GM23338 (cell line): ENCODE measurements around the gene TMEM236. TPM values are rescaled to one million over a fixed set of nuclear protein-coding genes. Genes with fewer than 3 reads are reported as not detected.

Experiments used
- ATAC-seq: fragments of 200-7000 bp; cut with Tn5 transposase; 3 replicates; pipeline ENCODE4 v1.9.1; 2020
- DNase-seq: peaks from one replicate; pipeline ENCODE4 v3.0.0-alpha.2; 2015; ENCODE audit warnings: low spot score
- H2AFZ ChIP-seq: fragments of 200-600 bp; sonication (generic); 2 replicates; pipeline ENCODE4 v1.8.0; 2016; ENCODE audit warnings: antibody characterized with exemption, mild to moderate bottlenecking, moderate library complexity
- H3F3A ChIP-seq: fragments of 200-600 bp; sonication (generic); replicated peaks from 2 replicates; pipeline ENCODE4 v1.8.0; 2017; ENCODE audit warnings: antibody characterized with exemption, mixed run types, low read depth
- H3K27ac ChIP-seq: fragments of 200-600 bp; sonication (generic); 2 replicates; pipeline ENCODE4 v1.6.1; 2016; ENCODE audit warnings: low read depth
- H3K27me3 ChIP-seq: fragments of 200-600 bp; sonication (generic); 2 replicates; pipeline ENCODE4 v1.8.0; 2016; ENCODE audit warnings: mild to moderate bottlenecking, mixed run types, moderate library complexity; ENCODE audit not compliant: insufficient read depth
- H3K36me3 ChIP-seq: fragments of 200-600 bp; sonication (generic); 2 replicates; pipeline ENCODE4 v1.8.0; 2016; ENCODE audit warnings: mild to moderate bottlenecking; ENCODE audit not compliant: insufficient read depth
- H3K4me1 ChIP-seq: fragments of 200-600 bp; sonication (generic); 2 replicates; pipeline ENCODE4 v1.8.0; 2016; ENCODE audit warnings: mild to moderate bottlenecking, moderate library complexity; ENCODE audit not compliant: insufficient read depth
- H3K4me2 ChIP-seq: fragments of 200-600 bp; sonication (generic); 2 replicates; pipeline ENCODE4 v1.7.1; 2017; ENCODE audit warnings: mixed run types
- H3K4me3 ChIP-seq: fragments of 200-600 bp; sonication (generic); 2 replicates; pipeline ENCODE4 v1.6.1; 2016; ENCODE audit warnings: mixed run types
- H3K79me2 ChIP-seq: fragments of 200-600 bp; sonication (generic); replicated peaks from 2 replicates; pipeline ENCODE4 v1.8.0; 2017; ENCODE audit warnings: mild to moderate bottlenecking; ENCODE audit not compliant: insufficient read depth
- H3K9me2 ChIP-seq: fragments of 200-600 bp; sonication (generic); 2 replicates; pipeline ENCODE4 v1.8.0; 2017; ENCODE audit not compliant: insufficient read depth
- H4K20me1 ChIP-seq: fragments of 200-600 bp; sonication (generic); replicated peaks from 2 replicates; pipeline ENCODE4 v1.8.0; 2017; ENCODE audit warnings: mild to moderate bottlenecking; ENCODE audit not compliant: insufficient read depth
- H3K27ac Mint-ChIP-seq: 2 replicates; pipeline ENCODE4 v1.8.0; 2020; ENCODE audit warnings: inconsistent platforms, mild to moderate bottlenecking, moderate library complexity, mixed read lengths
- H3K27me3 Mint-ChIP-seq: 3 replicates; pipeline ENCODE4 v1.8.0; 2022; ENCODE audit warnings: low read depth, mild to moderate bottlenecking, moderate library complexity, mixed read lengths, inconsistent platforms; ENCODE audit not compliant: insufficient read depth, poor library complexity
- H3K36me3 Mint-ChIP-seq: 3 replicates; pipeline ENCODE4 v1.8.0; 2021; ENCODE audit warnings: low read depth, mild to moderate bottlenecking, inconsistent platforms, moderate library complexity, mixed read lengths
- H3K4me1 Mint-ChIP-seq: 3 replicates; pipeline ENCODE4 v1.8.0; 2020; ENCODE audit warnings: mild to moderate bottlenecking, inconsistent platforms, mixed read lengths
- H3K4me3 Mint-ChIP-seq: 3 replicates; pipeline ENCODE4 v1.8.0; 2021; ENCODE audit warnings: moderate library complexity, mild to moderate bottlenecking, inconsistent platforms, mixed read lengths
- H3K9me3 Mint-ChIP-seq: 3 replicates; pipeline ENCODE4 v1.8.0; 2020; ENCODE audit warnings: moderate library complexity, mild to moderate bottlenecking, inconsistent platforms, mixed read lengths
- CREB1 ChIP-seq: fragments of 250-450 bp; sonication (Bioruptor Pico); IDR thresholded peaks from 2 replicates; pipeline ENCODE4 v1.5.0; 2020; ENCODE audit warnings: low read depth, mild to moderate bottlenecking, moderate library complexity
- EZH2 ChIP-seq: fragments of 200-600 bp; sonication (generic); IDR thresholded peaks from one replicate; pipeline ENCODE4 v1.8.0; 2017; ENCODE audit warnings: antibody characterized with exemption, mild to moderate bottlenecking, low read depth; ENCODE audit not compliant: unreplicated experiment
- EZH2phosphoT487 ChIP-seq: fragments of 200-600 bp; sonication (generic); IDR thresholded peaks from one replicate; pipeline ENCODE4 v1.8.1; 2018; ENCODE audit warnings: antibody characterized with exemption; ENCODE audit not compliant: unreplicated experiment
- JUNB ChIP-seq: IDR thresholded peaks from one replicate; pipeline ENCODE4 v1.6.1; 2016; ENCODE audit warnings: antibody characterized with exemption; ENCODE audit not compliant: unreplicated experiment
- NANOG ChIP-seq: IDR thresholded peaks from 2 replicates; pipeline ENCODE4 v1.6.1; 2016; ENCODE audit warnings: antibody characterized with exemption, borderline replicate concordance
- POLR2AphosphoS5 ChIP-seq: IDR thresholded peaks from 2 replicates; pipeline ENCODE4 v1.6.1; 2016; ENCODE audit warnings: antibody characterized with exemption, low read depth
- STAT1 ChIP-seq: IDR thresholded peaks from one replicate; pipeline ENCODE4 v1.6.1; 2016; ENCODE audit warnings: antibody characterized with exemption; ENCODE audit not compliant: unreplicated experiment
- ZNF114 ChIP-seq: fragments of 250-450 bp; sonication (Bioruptor Pico); IDR thresholded peaks from 2 replicates; pipeline ENCODE4 v1.5.0; 2020; ENCODE audit warnings: mild to moderate bottlenecking, moderate library complexity
- ZNF331 ChIP-seq: fragments of 250-450 bp; sonication (Bioruptor Pico); IDR thresholded peaks from 2 replicates; pipeline ENCODE4 v1.5.0; 2020; ENCODE audit warnings: low read depth, mild to moderate bottlenecking, moderate library complexity
- long read RNA-seq: library from polyadenylated mRNA; unstranded; transcript quantifications from one replicate; pipeline ENCODE4 v2.0.0, GENCODE V29; 2020; ENCODE audit not compliant: unreplicated experiment
- polyA plus RNA-seq: library from polyadenylated mRNA; unstranded; fragments of >200 nt; fragmentation: Nextera tagmentation; extraction: Ambion mirVana; gene quantifications from 2 replicates; pipeline ENCODE4 v1.2.1, GENCODE V29; 2016
- total RNA-seq: library from RNA; depleted of rRNA; stranded (reverse); fragments of >200 nt; shearing (Covaris generic); gene quantifications from 2 replicates; pipeline ENCODE4 v1.2.3, GENCODE V29; 2014; rRNA removed
- TF ChIP-seq, protein P1 (sequence below): fragments of 250-450 bp; sonication (Bioruptor Pico); IDR thresholded peaks from 2 replicates; pipeline ENCODE4 v1.5.0; 2020; ENCODE audit warnings: mild to moderate bottlenecking, moderate library complexity
- TF ChIP-seq, protein P2 (sequence below): IDR thresholded peaks from 2 replicates; pipeline ENCODE4 v1.6.1; 2016; ENCODE audit warnings: antibody characterized with exemption
- TF ChIP-seq, protein P3 (sequence below): IDR thresholded peaks from one replicate; pipeline ENCODE4 v1.6.1; 2018; ENCODE audit warnings: antibody characterized with exemption; ENCODE audit not compliant: unreplicated experiment
- TF ChIP-seq, protein P4 (sequence below), 2 experiments: fragments of 200-600 bp in 1 of 2; sonication (generic) in 1 of 2; conservative IDR thresholded peaks; 2 replicates each; pipeline versions ENCODE4 v1.5.1 to v1.6.1; 2016 to 2017; ENCODE audit warnings: antibody characterized with exemption in 2 of 2, low read depth in 2 of 2, mild to moderate bottlenecking in 2 of 2, moderate library complexity in 1 of 2

Gene TMEM236, protein sequence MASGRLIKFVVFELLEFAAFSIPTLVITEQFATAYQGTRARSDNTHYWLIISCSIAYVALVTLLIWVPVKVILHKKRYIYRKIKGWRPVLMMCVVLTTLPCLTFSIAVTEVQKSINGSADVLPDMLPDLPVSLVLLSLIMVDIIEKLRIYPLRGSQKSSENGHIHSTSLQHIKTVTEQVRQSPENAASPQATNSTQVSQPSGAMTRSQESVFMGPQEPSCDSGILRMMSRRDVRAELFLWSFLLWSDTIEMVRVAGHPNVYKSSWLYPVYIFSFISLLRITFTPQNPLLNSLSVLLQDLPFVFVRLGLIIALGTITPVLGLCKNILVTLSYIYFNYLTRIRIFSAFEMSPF
- total RNA-seq (0.03 and 0.04 TPM in 2 replicates), polyA plus RNA-seq (0.03 and 0.05 TPM in 2 replicates)
- long read RNA-seq, result 0 reads

DNA sequence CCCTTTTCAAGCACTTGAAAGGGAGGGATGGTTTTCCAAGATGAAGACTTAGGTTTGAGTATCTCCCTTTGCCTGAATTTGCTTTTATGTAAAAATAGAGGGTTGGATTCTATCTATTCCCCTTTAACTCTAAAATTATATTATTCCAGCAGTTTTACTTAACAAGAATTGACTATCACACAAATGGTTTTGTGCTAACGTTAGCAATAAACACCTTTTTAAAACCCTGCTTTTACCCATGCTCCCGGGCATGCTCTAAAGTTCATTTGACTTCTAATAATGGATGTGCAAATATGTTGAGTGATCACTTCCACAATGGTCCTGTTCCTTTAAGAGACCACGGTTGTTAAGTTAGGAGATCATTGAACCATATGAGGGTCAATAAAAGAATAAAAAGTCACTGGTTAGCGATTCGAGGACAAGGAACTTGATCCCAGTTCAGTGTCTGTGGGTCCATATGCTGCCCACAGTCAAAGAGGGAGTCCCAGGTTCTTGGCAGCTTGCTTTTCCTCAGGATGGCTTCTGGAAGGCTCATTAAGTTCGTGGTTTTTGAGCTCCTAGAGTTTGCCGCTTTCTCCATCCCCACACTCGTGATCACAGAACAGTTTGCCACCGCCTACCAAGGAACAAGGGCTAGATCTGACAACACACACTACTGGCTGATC is at the start of gene TMEM236:
Gene TMEM236, plus strand, starts transcription at position 421 of the 665 bp plus-strand sequence. Its CDS starts 95 bp downstream, at position 516.
- H3F3A ChIP-seq, result no peaks in the 10 kb centered on the region
- no peaks in the 10 kb centered on the region for H3K4me1 ChIP-seq
- no peak within 1 kb of the TSS for H3K4me3 ChIP-seq
- no peaks in the 10 kb centered on the region for H3K36me3 Mint-ChIP-seq
- no peaks in the 10 kb centered on the region for H3K9me3 Mint-ChIP-seq
- no peaks in the 10 kb centered on the region for H3K79me2 ChIP-seq
- no peak within 1 kb of the TSS for H3K27ac Mint-ChIP-seq
- no peaks in the 10 kb centered on the region for H3K27me3 Mint-ChIP-seq
- no peak within 1 kb of the TSS for H3K4me3 Mint-ChIP-seq
- TF ChIP-seq NANOG, result no peak
- no peak for TF ChIP-seq JUNB
- TF ChIP-seq, protein P1, sequence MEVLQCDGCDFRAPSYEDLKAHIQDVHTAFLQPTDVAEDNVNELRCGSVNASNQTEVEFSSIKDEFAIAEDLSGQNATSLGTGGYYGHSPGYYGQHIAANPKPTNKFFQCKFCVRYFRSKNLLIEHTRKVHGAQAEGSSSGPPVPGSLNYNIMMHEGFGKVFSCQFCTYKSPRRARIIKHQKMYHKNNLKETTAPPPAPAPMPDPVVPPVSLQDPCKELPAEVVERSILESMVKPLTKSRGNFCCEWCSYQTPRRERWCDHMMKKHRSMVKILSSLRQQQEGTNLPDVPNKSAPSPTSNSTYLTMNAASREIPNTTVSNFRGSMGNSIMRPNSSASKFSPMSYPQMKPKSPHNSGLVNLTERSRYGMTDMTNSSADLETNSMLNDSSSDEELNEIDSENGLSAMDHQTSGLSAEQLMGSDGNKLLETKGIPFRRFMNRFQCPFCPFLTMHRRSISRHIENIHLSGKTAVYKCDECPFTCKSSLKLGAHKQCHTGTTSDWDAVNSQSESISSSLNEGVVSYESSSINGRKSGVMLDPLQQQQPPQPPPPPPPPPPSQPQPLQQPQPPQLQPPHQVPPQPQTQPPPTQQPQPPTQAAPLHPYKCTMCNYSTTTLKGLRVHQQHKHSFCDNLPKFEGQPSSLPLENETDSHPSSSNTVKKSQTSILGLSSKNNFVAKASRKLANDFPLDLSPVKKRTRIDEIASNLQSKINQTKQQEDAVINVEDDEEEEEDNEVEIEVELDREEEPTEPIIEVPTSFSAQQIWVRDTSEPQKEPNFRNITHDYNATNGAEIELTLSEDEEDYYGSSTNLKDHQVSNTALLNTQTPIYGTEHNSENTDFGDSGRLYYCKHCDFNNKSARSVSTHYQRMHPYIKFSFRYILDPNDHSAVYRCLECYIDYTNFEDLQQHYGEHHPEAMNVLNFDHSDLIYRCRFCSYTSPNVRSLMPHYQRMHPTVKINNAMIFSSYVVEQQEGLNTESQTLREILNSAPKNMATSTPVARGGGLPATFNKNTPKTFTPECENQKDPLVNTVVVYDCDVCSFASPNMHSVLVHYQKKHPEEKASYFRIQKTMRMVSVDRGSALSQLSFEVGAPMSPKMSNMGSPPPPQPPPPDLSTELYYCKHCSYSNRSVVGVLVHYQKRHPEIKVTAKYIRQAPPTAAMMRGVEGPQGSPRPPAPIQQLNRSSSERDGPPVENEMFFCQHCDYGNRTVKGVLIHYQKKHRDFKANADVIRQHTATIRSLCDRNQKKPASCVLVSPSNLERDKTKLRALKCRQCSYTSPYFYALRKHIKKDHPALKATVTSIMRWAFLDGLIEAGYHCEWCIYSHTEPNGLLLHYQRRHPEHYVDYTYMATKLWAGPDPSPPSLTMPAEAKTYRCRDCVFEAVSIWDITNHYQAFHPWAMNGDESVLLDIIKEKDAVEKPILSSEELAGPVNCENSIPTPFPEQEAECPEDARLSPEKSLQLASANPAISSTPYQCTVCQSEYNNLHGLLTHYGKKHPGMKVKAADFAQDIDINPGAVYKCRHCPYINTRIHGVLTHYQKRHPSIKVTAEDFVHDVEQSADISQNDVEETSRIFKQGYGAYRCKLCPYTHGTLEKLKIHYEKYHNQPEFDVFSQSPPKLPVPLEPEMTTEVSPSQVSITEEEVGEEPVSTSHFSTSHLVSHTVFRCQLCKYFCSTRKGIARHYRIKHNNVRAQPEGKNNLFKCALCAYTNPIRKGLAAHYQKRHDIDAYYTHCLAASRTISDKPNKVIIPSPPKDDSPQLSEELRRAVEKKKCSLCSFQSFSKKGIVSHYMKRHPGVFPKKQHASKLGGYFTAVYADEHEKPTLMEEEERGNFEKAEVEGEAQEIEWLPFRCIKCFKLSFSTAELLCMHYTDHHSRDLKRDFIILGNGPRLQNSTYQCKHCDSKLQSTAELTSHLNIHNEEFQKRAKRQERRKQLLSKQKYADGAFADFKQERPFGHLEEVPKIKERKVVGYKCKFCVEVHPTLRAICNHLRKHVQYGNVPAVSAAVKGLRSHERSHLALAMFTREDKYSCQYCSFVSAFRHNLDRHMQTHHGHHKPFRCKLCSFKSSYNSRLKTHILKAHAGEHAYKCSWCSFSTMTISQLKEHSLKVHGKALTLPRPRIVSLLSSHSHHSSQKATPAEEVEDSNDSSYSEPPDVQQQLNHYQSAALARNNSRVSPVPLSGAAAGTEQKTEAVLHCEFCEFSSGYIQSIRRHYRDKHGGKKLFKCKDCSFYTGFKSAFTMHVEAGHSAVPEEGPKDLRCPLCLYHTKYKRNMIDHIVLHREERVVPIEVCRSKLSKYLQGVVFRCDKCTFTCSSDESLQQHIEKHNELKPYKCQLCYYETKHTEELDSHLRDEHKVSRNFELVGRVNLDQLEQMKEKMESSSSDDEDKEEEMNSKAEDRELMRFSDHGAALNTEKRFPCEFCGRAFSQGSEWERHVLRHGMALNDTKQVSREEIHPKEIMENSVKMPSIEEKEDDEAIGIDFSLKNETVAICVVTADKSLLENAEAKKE, result no peak
- TF ChIP-seq, protein P2, sequence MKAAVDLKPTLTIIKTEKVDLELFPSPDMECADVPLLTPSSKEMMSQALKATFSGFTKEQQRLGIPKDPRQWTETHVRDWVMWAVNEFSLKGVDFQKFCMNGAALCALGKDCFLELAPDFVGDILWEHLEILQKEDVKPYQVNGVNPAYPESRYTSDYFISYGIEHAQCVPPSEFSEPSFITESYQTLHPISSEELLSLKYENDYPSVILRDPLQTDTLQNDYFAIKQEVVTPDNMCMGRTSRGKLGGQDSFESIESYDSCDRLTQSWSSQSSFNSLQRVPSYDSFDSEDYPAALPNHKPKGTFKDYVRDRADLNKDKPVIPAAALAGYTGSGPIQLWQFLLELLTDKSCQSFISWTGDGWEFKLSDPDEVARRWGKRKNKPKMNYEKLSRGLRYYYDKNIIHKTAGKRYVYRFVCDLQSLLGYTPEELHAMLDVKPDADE, result no peak
- no peak for TF ChIP-seq EZH2
- TF ChIP-seq STAT1, result no peak
- TF ChIP-seq, protein P3, sequence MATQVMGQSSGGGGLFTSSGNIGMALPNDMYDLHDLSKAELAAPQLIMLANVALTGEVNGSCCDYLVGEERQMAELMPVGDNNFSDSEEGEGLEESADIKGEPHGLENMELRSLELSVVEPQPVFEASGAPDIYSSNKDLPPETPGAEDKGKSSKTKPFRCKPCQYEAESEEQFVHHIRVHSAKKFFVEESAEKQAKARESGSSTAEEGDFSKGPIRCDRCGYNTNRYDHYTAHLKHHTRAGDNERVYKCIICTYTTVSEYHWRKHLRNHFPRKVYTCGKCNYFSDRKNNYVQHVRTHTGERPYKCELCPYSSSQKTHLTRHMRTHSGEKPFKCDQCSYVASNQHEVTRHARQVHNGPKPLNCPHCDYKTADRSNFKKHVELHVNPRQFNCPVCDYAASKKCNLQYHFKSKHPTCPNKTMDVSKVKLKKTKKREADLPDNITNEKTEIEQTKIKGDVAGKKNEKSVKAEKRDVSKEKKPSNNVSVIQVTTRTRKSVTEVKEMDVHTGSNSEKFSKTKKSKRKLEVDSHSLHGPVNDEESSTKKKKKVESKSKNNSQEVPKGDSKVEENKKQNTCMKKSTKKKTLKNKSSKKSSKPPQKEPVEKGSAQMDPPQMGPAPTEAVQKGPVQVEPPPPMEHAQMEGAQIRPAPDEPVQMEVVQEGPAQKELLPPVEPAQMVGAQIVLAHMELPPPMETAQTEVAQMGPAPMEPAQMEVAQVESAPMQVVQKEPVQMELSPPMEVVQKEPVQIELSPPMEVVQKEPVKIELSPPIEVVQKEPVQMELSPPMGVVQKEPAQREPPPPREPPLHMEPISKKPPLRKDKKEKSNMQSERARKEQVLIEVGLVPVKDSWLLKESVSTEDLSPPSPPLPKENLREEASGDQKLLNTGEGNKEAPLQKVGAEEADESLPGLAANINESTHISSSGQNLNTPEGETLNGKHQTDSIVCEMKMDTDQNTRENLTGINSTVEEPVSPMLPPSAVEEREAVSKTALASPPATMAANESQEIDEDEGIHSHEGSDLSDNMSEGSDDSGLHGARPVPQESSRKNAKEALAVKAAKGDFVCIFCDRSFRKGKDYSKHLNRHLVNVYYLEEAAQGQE, result no peak
- no peak for TF ChIP-seq ZNF114 (CRISPR knock-in tag)
- no peak for TF ChIP-seq CREB1
- no peak for TF ChIP-seq ZNF331 (CRISPR knock-in tag)
- TF ChIP-seq EZH2phosphoT487, result no peak
- TF ChIP-seq, protein P4, sequence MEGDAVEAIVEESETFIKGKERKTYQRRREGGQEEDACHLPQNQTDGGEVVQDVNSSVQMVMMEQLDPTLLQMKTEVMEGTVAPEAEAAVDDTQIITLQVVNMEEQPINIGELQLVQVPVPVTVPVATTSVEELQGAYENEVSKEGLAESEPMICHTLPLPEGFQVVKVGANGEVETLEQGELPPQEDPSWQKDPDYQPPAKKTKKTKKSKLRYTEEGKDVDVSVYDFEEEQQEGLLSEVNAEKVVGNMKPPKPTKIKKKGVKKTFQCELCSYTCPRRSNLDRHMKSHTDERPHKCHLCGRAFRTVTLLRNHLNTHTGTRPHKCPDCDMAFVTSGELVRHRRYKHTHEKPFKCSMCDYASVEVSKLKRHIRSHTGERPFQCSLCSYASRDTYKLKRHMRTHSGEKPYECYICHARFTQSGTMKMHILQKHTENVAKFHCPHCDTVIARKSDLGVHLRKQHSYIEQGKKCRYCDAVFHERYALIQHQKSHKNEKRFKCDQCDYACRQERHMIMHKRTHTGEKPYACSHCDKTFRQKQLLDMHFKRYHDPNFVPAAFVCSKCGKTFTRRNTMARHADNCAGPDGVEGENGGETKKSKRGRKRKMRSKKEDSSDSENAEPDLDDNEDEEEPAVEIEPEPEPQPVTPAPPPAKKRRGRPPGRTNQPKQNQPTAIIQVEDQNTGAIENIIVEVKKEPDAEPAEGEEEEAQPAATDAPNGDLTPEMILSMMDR (conservative IDR thresholded peaks at IDR 0.05; ENCODE audit: low read depth in 2 of 2), result no peak
- no peak for TF ChIP-seq POLR2AphosphoS5
- no peak within 1 kb of the TSS for H3K27ac ChIP-seq
- H3K27me3 ChIP-seq, result no peaks in the 10 kb centered on the region
- ATAC-seq, result no peak
- no peaks in the 10 kb centered on the region for H3K36me3 ChIP-seq
- H2AFZ ChIP-seq, result no peak within 1 kb of the TSS
- H3K4me2 ChIP-seq, result no peak within 1 kb of the TSS
- DNase-seq, result no peak
- no peaks in the 10 kb centered on the region for H4K20me1 ChIP-seq
- no peaks in the 10 kb centered on the region for H3K4me1 Mint-ChIP-seq
- no peaks in the 10 kb centered on the region for H3K9me2 ChIP-seq
